HG03575 (cell line): ENCODE measurements around the gene CSNK2A3.

ENCODE experiments used
- ATAC-seq: cut with Tn5 transposase; IDR thresholded peaks from one replicate; pipeline ENCODE4 v1.9.1; 2021; ENCODE audit not compliant: unreplicated experiment, insufficient number of reproducible peaks, low FRiP score; ENCODE audit errors: extremely low read depth

CSNK2A3 gene

GRCh38 chr11:11347592-11347991, 5.5 kb downstream of the CSNK2A3 start:
- no peak for ATAC-seq

- no peak for ATAC-seq
These were observed 6.7 kb downstream of the CSNK2A3 start for GRCh38 chr11:11346303-11346702.

GRCh38 chr11:11345099-11345498, 8.0 kb downstream of the CSNK2A3 start:
- ATAC-seq = no peak

GRCh38 chr11:11344045-11344444, 9.0 kb downstream of the CSNK2A3 start:
- no peak for ATAC-seq

- no peak for ATAC-seq
These were observed 14.7 kb downstream of the CSNK2A3 start for GRCh38 chr11:11338304-11338703.

- ATAC-seq = no peak
These were observed 16.4 kb downstream of the CSNK2A3 start for GRCh38 chr11:11336664-11337063.

GRCh38 chr11:11335043-11335442, 18.0 kb downstream of the CSNK2A3 start:
- ATAC-seq = no peak

GRCh38 chr11:11334607-11335006, 18.4 kb downstream of the CSNK2A3 start:
- no peak for ATAC-seq

GRCh38 chr11:11332141-11332710, 20.8 kb downstream of the CSNK2A3 start:
- no peak for ATAC-seq

- no peak for ATAC-seq
These were observed 23.8 kb downstream of the CSNK2A3 start for GRCh38 chr11:11329062-11329806.

- no peak for ATAC-seq
These were observed 29.0 kb downstream of the CSNK2A3 start for GRCh38 chr11:11324090-11324489.

GRCh38 chr11:11322101-11322500, 30.9 kb downstream of the CSNK2A3 start:
- no peak for ATAC-seq

GRCh38 chr11:11320825-11321224, 32.2 kb downstream of the CSNK2A3 start:
- ATAC-seq = no peak

GRCh38 chr11:11318961-11319360, 34.1 kb downstream of the CSNK2A3 start:
- ATAC-seq = no peak

GRCh38 chr11:11318461-11318860, 34.6 kb downstream of the CSNK2A3 start:
- no peak for ATAC-seq

- ATAC-seq = no peak
These were observed 36.3 kb downstream of the CSNK2A3 start for GRCh38 chr11:11316651-11317230.

GRCh38 chr11:11313902-11314692, 39.0 kb downstream of the CSNK2A3 start:
- ATAC-seq = no peak

- no peak for ATAC-seq
These were observed 39.6 kb downstream of the CSNK2A3 start for GRCh38 chr11:11313426-11313825.

GRCh38 chr11:11312738-11313137, 40.3 kb downstream of the CSNK2A3 start:
- no peak for ATAC-seq

- no peak for ATAC-seq
These were observed 41.9 kb downstream of the CSNK2A3 start for GRCh38 chr11:11311169-11311568.
